ENCODE data around the gene SYNPO.

DNA sequence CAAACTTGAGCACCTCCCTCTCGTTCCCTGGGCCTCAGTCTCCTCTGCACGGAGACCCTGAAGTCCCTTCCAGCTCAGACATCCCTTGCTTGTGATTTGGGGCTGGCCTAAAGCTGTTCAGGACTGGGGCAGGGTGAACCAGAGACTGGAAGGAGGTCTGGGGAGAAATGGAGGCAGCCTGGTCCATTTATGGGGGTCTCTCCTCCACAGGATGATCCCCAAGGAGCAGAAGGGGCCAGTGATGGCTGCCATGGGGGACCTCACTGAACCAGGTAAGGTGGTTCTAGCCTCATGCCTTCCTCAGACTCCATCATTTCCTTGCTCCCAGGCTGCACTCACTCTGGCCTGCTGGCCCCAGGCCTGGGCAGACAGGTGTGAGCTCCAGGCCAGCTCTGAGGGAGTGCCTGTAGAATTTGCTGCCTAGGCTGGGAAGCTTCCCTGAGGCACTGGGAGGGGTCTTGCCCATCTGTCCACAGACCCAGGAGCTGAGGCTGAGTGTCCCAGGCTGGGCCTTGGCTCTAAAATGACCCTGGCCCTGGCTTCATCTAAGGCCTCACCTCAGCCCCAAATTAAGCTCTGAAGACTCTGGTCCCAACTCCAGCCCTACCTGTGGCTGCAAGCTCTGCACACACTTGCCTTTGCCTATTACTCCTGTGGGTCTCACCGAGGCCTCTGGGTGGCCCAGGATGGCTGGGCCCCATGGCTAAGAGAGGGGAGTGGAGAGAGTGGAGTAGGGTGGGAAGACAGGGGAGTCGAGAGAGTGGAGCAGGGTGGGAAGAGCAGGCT, 22.5 kb downstream of the SYNPO start:
- TF ChIP-seq, protein P1, sequence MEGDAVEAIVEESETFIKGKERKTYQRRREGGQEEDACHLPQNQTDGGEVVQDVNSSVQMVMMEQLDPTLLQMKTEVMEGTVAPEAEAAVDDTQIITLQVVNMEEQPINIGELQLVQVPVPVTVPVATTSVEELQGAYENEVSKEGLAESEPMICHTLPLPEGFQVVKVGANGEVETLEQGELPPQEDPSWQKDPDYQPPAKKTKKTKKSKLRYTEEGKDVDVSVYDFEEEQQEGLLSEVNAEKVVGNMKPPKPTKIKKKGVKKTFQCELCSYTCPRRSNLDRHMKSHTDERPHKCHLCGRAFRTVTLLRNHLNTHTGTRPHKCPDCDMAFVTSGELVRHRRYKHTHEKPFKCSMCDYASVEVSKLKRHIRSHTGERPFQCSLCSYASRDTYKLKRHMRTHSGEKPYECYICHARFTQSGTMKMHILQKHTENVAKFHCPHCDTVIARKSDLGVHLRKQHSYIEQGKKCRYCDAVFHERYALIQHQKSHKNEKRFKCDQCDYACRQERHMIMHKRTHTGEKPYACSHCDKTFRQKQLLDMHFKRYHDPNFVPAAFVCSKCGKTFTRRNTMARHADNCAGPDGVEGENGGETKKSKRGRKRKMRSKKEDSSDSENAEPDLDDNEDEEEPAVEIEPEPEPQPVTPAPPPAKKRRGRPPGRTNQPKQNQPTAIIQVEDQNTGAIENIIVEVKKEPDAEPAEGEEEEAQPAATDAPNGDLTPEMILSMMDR (IDR thresholded peaks at IDR 0.05; ENCODE audit: insufficient read depth, low read length, poor library complexity, severe bottlenecking): no peak
- no peak for TF ChIP-seq EZH2phosphoT487 (conservative IDR thresholded peaks at IDR 0.05; ENCODE audit: low read length)
